H1 (cell line): Measurements from ENCODE around the gene CHSY3. TPM values are rescaled to one million over a fixed set of nuclear protein-coding genes. Genes with fewer than 3 reads are reported as not detected.

Experiments
- CTCF ChIA-PET: fragments of 300-600 bp; sonication (Branson Sonifier 250); formaldehyde crosslinking; loops from one replicate; lab custom pipeline; 2021; ENCODE audit not compliant: partially characterized antibody; lab: Charles Lee
- POLR2A ChIA-PET: fragments of 300-600 bp; sonication (Branson Sonifier 250); formaldehyde crosslinking; loops from one replicate; lab custom pipeline; 2021; ENCODE audit warnings: inconsistent platforms; ENCODE audit not compliant: partially characterized antibody; lab: Charles Lee
- DNase-seq, 2 experiments: peaks; one replicate each; pipeline versions ENCODE4 v3.0.0 to v3.0.0-alpha.2; 2010 to 2022; ENCODE audit warnings: low spot score in 2 of 2, low read depth in 1 of 2, mixed read lengths in 1 of 2
- FAIRE-seq: peaks from 2 replicates; lab custom pipeline; 2011; peaks lifted over from hg19 to GRCh38; lab: Jason Lieb, UNC
- H2AFZ ChIP-seq: 2 replicates; pipeline ENCODE4 v1.8.1; 2012; ENCODE audit warnings: low read length, inconsistent platforms
- H2AK5ac ChIP-seq: 2 replicates; pipeline ENCODE4 v1.6.1; 2013; ENCODE audit warnings: low read depth, low read length
- H2BK120ac ChIP-seq: replicated peaks from 2 replicates; pipeline ENCODE3; 2013; ENCODE audit warnings: low read depth, low read length, inconsistent platforms
- H2BK12ac ChIP-seq: 2 replicates; pipeline ENCODE4 v1.6.1; 2013; ENCODE audit warnings: low read depth, low read length
- H2BK15ac ChIP-seq: 2 replicates; pipeline ENCODE4 v1.6.1; 2013; ENCODE audit warnings: low read length
- H2BK20ac ChIP-seq: 2 replicates; pipeline ENCODE4 v1.6.1; 2013; ENCODE audit warnings: low read length
- H2BK5ac ChIP-seq: 2 replicates; pipeline ENCODE4 v1.6.1; 2013; ENCODE audit warnings: low read depth, low read length
- H3K14ac ChIP-seq: 2 replicates; pipeline ENCODE4 v1.6.1; 2013; ENCODE audit warnings: inconsistent platforms; ENCODE audit not compliant: insufficient read length
- H3K18ac ChIP-seq: 2 replicates; pipeline ENCODE4 v1.6.1; 2013; ENCODE audit warnings: low read length; ENCODE audit errors: extremely low read depth
- H3K23ac ChIP-seq: 2 replicates; pipeline ENCODE4 v1.6.1; 2013; ENCODE audit warnings: inconsistent platforms; ENCODE audit not compliant: insufficient read length
- H3K23me2 ChIP-seq: 2 replicates; pipeline ENCODE4 v1.6.1; 2013; ENCODE audit warnings: low read depth, low read length
- H3K27ac ChIP-seq: 2 replicates; pipeline ENCODE4 v1.6.1; 2011; ENCODE audit warnings: low read depth, low read length, inconsistent platforms
- H3K27me3 ChIP-seq, 4 experiments: replicated peaks in 1 of 4; 1 replicate in 1 of 4; 2 replicates in 3 of 4; pipeline versions ENCODE4 v1.6.1 to v1.8.1; 2011 to 2013; ENCODE audit warnings: low read length in 3 of 4, mild to moderate bottlenecking in 3 of 4, inconsistent platforms in 2 of 4, mixed read lengths in 2 of 4, moderate library complexity in 1 of 4; ENCODE audit not compliant: control insufficient read depth in 3 of 4, insufficient read depth in 3 of 4; ENCODE audit errors: extremely low read depth in 1 of 4
- H3K36me3 ChIP-seq, 4 experiments: 2 replicates each; pipeline versions ENCODE4 v1.6.1 to v1.8.1; 2011 to 2013; ENCODE audit warnings: mild to moderate bottlenecking in 4 of 4, low read length in 3 of 4, moderate library complexity in 2 of 4, control low read depth in 1 of 4, inconsistent platforms in 1 of 4; ENCODE audit not compliant: insufficient read depth in 4 of 4, control insufficient read depth in 2 of 4
- H3K4ac ChIP-seq: replicated peaks from 2 replicates; pipeline ENCODE3; 2013; ENCODE audit warnings: low read length, low read depth, mixed read lengths, inconsistent platforms; ENCODE audit not compliant: insufficient read length
- H3K4me1 ChIP-seq, 4 experiments: replicated peaks in 1 of 4; 1 replicate in 1 of 4; 2 replicates in 3 of 4; pipeline versions ENCODE4 v1.6.1 to v1.8.1; 2011 to 2013; ENCODE audit warnings: low read length in 3 of 4, inconsistent platforms in 2 of 4, mixed read lengths in 1 of 4; ENCODE audit not compliant: insufficient read depth in 4 of 4, control insufficient read depth in 3 of 4
- H3K4me2 ChIP-seq, 2 experiments: 2 replicates each; pipeline versions ENCODE4 v1.6.1 to v1.8.1; 2011 to 2013; ENCODE audit warnings: low read depth in 2 of 2, low read length in 2 of 2, control low read depth in 1 of 2, inconsistent platforms in 1 of 2, mild to moderate bottlenecking in 1 of 2; ENCODE audit not compliant: insufficient read depth in 1 of 2
- H3K4me3 ChIP-seq, 4 experiments: fragments of 200-600, 300-600 bp in 1 of 4; sonication (generic), shearing (Covaris generic), sonication (Bioruptor Twin) in 1 of 4; 2 replicates each; pipeline versions ENCODE4 v1.5.1 to v1.8.1; 2011 to 2016; ENCODE audit warnings: low read length in 4 of 4, low read depth in 3 of 4, control low read depth in 2 of 4, inconsistent platforms in 2 of 4, mild to moderate bottlenecking in 2 of 4, mixed read lengths in 1 of 4, moderate library complexity in 1 of 4; ENCODE audit not compliant: insufficient read depth in 2 of 4; ENCODE audit errors: extremely low read depth in 1 of 4
- H3K56ac ChIP-seq: replicated peaks from 2 replicates; pipeline ENCODE3; 2013; ENCODE audit warnings: low read depth, mild to moderate bottlenecking, mixed read lengths, low read length, inconsistent platforms; ENCODE audit not compliant: insufficient read length
- H3K79me1 ChIP-seq: 2 replicates; pipeline ENCODE4 v1.6.1; 2013; ENCODE audit warnings: low read depth, low read length, control low read depth
- H3K79me2 ChIP-seq, 2 experiments: 2 replicates each; pipeline versions ENCODE4 v1.6.1 to v1.8.1; 2012 to 2013; ENCODE audit warnings: low read length in 2 of 2, mild to moderate bottlenecking in 2 of 2, inconsistent platforms in 1 of 2; ENCODE audit not compliant: insufficient read depth in 2 of 2, control insufficient read depth in 1 of 2
- H3K9ac ChIP-seq, 4 experiments: replicated peaks in 1 of 4; 1 replicate in 1 of 4; 2 replicates in 3 of 4; pipeline versions ENCODE4 v1.6.1 to v1.8.1; 2011 to 2013; ENCODE audit warnings: low read depth in 3 of 4, low read length in 3 of 4, control low read depth in 2 of 4, mild to moderate bottlenecking in 2 of 4, moderate library complexity in 2 of 4, inconsistent platforms in 1 of 4; ENCODE audit errors: extremely low read depth in 1 of 4
- H3K9me3 ChIP-seq, 2 experiments: 2 replicates each; pipeline versions ENCODE4 v1.6.1 to v1.8.1; 2012 to 2013; ENCODE audit warnings: mild to moderate bottlenecking in 2 of 2, moderate library complexity in 2 of 2, control low read depth in 1 of 2, inconsistent platforms in 1 of 2, low read depth in 1 of 2, low read length in 1 of 2, mixed read lengths in 1 of 2; ENCODE audit not compliant: insufficient read depth in 2 of 2
- H4K20me1 ChIP-seq, 2 experiments: replicated peaks in 1 of 2; 2 replicates each; pipeline versions ENCODE3 to v1.8.1; 2011 to 2013; ENCODE audit warnings: inconsistent platforms in 2 of 2, low read length in 2 of 2, mild to moderate bottlenecking in 1 of 2; ENCODE audit not compliant: insufficient read depth in 2 of 2, control insufficient read depth in 1 of 2
- H4K5ac ChIP-seq: 2 replicates; pipeline ENCODE4 v1.6.1; 2013; ENCODE audit warnings: low read length, low read depth, mixed read lengths, inconsistent platforms; ENCODE audit not compliant: insufficient read length
- H4K8ac ChIP-seq: 2 replicates; pipeline ENCODE4 v1.8.0; 2013; ENCODE audit warnings: mild to moderate bottlenecking, moderate library complexity, low read length, inconsistent platforms; ENCODE audit not compliant: insufficient read depth; ENCODE audit errors: extremely low read depth
- H4K91ac ChIP-seq: replicated peaks from 2 replicates; pipeline ENCODE3; 2013; ENCODE audit warnings: low read length, mixed read lengths, inconsistent platforms; ENCODE audit not compliant: insufficient read length
- CBX8 ChIP-seq: fragments of 300-800, 300-1000 bp; sonication (generic); IDR thresholded peaks from 2 replicates; pipeline ENCODE4 v1.7.1; 2016; ENCODE audit warnings: low read depth, low read length, borderline replicate concordance
- CEBPB ChIP-seq: IDR thresholded peaks from 2 replicates; pipeline ENCODE4 v1.6.1; 2012; ENCODE audit warnings: low read depth, low read length
- CHD2 ChIP-seq: IDR thresholded peaks from 2 replicates; pipeline ENCODE4 v1.6.1; 2012; ENCODE audit warnings: low read length, improper control_type of control experiment
- HDAC6 ChIP-seq: IDR thresholded peaks from one replicate; pipeline ENCODE4 v1.7.1; 2012; ENCODE audit warnings: low read depth, mild to moderate bottlenecking, inconsistent platforms, low read length, moderate library complexity
- NANOG ChIP-seq: IDR thresholded peaks from 2 replicates; pipeline ENCODE4 v1.6.1; 2011; ENCODE audit warnings: low read length, low read depth, mild to moderate bottlenecking, inconsistent platforms; ENCODE audit not compliant: insufficient read depth, poor library complexity, severe bottlenecking
- POLR2A ChIP-seq, 2 experiments: IDR thresholded peaks; 1 replicate in 1 of 2; 2 replicates in 1 of 2; pipeline ENCODE4 v1.6.1; 2011; ENCODE audit warnings: low read depth in 2 of 2, low read length in 2 of 2, mild to moderate bottlenecking in 2 of 2; ENCODE audit errors: control extremely low read depth in 1 of 2
- SP2 ChIP-seq: IDR thresholded peaks from 2 replicates; pipeline ENCODE4 v1.6.1; 2012; ENCODE audit warnings: mild to moderate bottlenecking, low read length, inconsistent platforms
- ZNF274 ChIP-seq: IDR thresholded peaks from 2 replicates; pipeline ENCODE4 v1.7.0; 2012; ENCODE audit warnings: low read length, borderline replicate concordance; ENCODE audit errors: extremely low read depth
- WGBS, 2 experiments: shearing (Covaris generic) in 1 of 2; methylation state at CpG; one replicate each; pipeline versions ENCODE4 v1.1.6 to v1.1.7; 2013 to 2015; ENCODE audit warnings: low lambda C conversion rate in 2 of 2, mixed read lengths in 2 of 2, inconsistent platforms in 1 of 2, low coverage in 1 of 2, missing lambda C conversion rate in 1 of 2; ENCODE audit not compliant: insufficient replicate concordance in 2 of 2, insufficient coverage in 1 of 2, insufficient read length in 1 of 2; ENCODE audit errors: extremely low coverage in 1 of 2, missing lambda C conversion rate in 1 of 2; 5-methylcytosine and 5-hydroxymethylcytosine counted together
- polyA plus RNA-seq, 7 experiments: library from polyadenylated mRNA; depleted of rRNA in 3 of 7; stranded (reverse) in 5 of 7; unstranded in 2 of 7; fragments of >200 nt in 5 of 7; fragments of 200-250 nt in 2 of 7; gene quantifications; 1 replicate in 5 of 7; 2 replicates in 1 of 7; 4 replicates in 1 of 7; pipeline versions ENCODE4 v1.2.1 to v1.2.3, GENCODE V29; 2011 to 2013; ENCODE audit warnings: missing spikeins in 2 of 7, mixed read lengths in 2 of 7
- total RNA-seq: library from RNA; stranded (reverse); fragmentation: NEBNext Ultra II Directional; extraction: Animal tissue kit (Norgen Biotek cat#: 25700); gene quantifications from 2 replicates; pipeline ENCODE4 v1.2.1, GENCODE V29; 2021

CHSY3 gene
- total and polyA plus RNA-seq, 2 of the 8 experiments (the other 6 are each of a cell fraction or from before 2014, with no cell fraction given): 0.24 to 1.8 TPM

DNA sequence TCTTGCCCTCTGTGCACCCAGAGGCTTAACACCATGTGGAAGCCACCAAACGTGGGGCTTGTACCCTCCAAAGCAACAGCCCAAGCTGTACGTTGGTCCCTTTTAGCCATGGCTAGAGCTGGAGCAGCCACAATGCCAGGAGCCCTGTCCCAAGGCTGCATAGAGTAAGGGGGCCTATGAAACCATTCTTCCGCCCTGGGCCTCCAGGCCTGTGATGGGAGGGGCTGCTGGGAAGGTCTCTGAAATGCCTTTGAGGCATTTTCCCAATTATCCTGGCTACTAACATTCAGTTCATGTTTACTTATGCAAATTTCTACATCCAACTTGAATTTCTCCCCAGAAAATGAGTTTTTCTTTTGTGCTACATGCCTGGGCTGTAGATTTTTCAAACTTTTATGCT lies 33.8 kb downstream of the CHSY3 start:
- no peak for DNase-seq
- H3K27ac ChIP-seq: no peak overlapping the region
- no peak overlapping the region for H3K4ac ChIP-seq
- H3K4me1 ChIP-seq: no peaks in the 10 kb centered on the region
- H3K23me2 ChIP-seq: no peaks in the 10 kb centered on the region
- H2BK20ac ChIP-seq: no peak overlapping the region
- H3K4me2 ChIP-seq: no peak overlapping the region
- H4K5ac ChIP-seq: no peak overlapping the region
- no peak overlapping the region for H3K56ac ChIP-seq
- H4K91ac ChIP-seq: no peak overlapping the region
- H3K14ac ChIP-seq: no peak overlapping the region
- no peak overlapping the region for H2BK120ac ChIP-seq
- H2BK5ac ChIP-seq: no peak overlapping the region
- no peak overlapping the region for H2BK15ac ChIP-seq
- no peaks in the 10 kb centered on the region for H3K27me3 ChIP-seq
- CTCF ChIA-PET: no interaction called here
- H3K79me1 ChIP-seq: no peaks in the 10 kb centered on the region
- POLR2A ChIA-PET: no interaction called here
- no peak overlapping the region for H4K8ac ChIP-seq
- H4K20me1 ChIP-seq: no peaks in the 10 kb centered on the region
- TF ChIP-seq ZNF274: no peak
- no peak for TF ChIP-seq CHD2
- TF ChIP-seq CEBPB: no peak
- TF ChIP-seq HDAC6: no peak
- TF ChIP-seq CBX8: no peak
- no peak for TF ChIP-seq POLR2A (IDR thresholded peaks at IDR 0.05; ENCODE audit: control extremely low read depth in 1 of 2, low read depth in 2 of 2, low read length in 2 of 2)
- TF ChIP-seq SP2: no peak
- no peak for TF ChIP-seq NANOG
- no peak overlapping the region for H3K4me3 ChIP-seq
- no peaks in the 10 kb centered on the region for H3K36me3 ChIP-seq
- H3K9ac ChIP-seq: no peak overlapping the region
- no peak overlapping the region for H2AK5ac ChIP-seq
- no peak overlapping the region for H2AFZ ChIP-seq
- peaks cover 6 to 14% of the 10 kb centered on the region in 2 experiments; a peak in 3 of 4 replicates for H3K9me3 ChIP-seq
- H3K79me2 ChIP-seq: no peaks in the 10 kb centered on the region
- no peak overlapping the region for H3K23ac ChIP-seq
- WGBS, 2 experiments: 97% methylated on average over 3 of the region's 3 CpGs; no CpG with 5 or more reads in 1 of the 2 experiments
- no peak overlapping the region for H3K18ac ChIP-seq
- FAIRE-seq: no peak
- H2BK12ac ChIP-seq: no peak overlapping the region
